Muscle of back (tissue), 13 donors: Measurements from ENCODE around the gene PIP5K1A. TPM values are rescaled to one million over a fixed set of nuclear protein-coding genes. Genes with fewer than 3 reads are reported as not detected.

Experiments
- DNase-seq, 3 donors: peaks; one replicate each; pipeline versions ENCODE4 v3.0.0 to v3.0.0-alpha.2; 2013
- long read RNA-seq, 9 donors: transcript quantifications; one replicate each; lab custom pipeline, GENCODE V29; 2026
- polyA plus RNA-seq, 10 donors: library from polyadenylated mRNA; unstranded; fragments of 120-200 nt; gene quantifications; one replicate each; pipeline ENCODE4 v1.2.1, GENCODE V29; 2013; ENCODE audit not compliant: insufficient read length in 10 of 10

Gene PIP5K1A, protein sequence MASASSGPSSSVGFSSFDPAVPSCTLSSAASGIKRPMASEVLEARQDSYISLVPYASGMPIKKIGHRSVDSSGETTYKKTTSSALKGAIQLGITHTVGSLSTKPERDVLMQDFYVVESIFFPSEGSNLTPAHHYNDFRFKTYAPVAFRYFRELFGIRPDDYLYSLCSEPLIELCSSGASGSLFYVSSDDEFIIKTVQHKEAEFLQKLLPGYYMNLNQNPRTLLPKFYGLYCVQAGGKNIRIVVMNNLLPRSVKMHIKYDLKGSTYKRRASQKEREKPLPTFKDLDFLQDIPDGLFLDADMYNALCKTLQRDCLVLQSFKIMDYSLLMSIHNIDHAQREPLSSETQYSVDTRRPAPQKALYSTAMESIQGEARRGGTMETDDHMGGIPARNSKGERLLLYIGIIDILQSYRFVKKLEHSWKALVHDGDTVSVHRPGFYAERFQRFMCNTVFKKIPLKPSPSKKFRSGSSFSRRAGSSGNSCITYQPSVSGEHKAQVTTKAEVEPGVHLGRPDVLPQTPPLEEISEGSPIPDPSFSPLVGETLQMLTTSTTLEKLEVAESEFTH
- 10 to 100 TPM; 31.2 to 50.0 (median 40.4) TPM for polyA plus RNA-seq
- long read RNA-seq, donor 1, partial matches to known transcripts, result 0 of 1 reads
- long read RNA-seq, donor 1, other reads (novel, unspliced or antisense), result 0 of 1 reads
- long read RNA-seq, donor 2, partial matches to known transcripts, result 0 of 4 reads
- long read RNA-seq, donor 2, other reads (novel, unspliced or antisense), result 0 of 4 reads
- long read RNA-seq, donor 3, result 0 reads
- long read RNA-seq, donor 4, partial matches to known transcripts, result 0 of 1 reads
- long read RNA-seq, donor 4, other reads (novel, unspliced or antisense), result 0 of 1 reads
- long read RNA-seq, donor 5, partial matches to known transcripts, result 27 of 30 reads
- long read RNA-seq, donor 5, other reads (novel, unspliced or antisense), result 0 of 30 reads
- long read RNA-seq, donor 6, partial matches to known transcripts, result 0 of 6 reads
- long read RNA-seq, donor 6, other reads (novel, unspliced or antisense), result 0 of 6 reads
- long read RNA-seq, donor 7, partial matches to known transcripts, result 0 of 5 reads
- long read RNA-seq, donor 7, other reads (novel, unspliced or antisense), result 0 of 5 reads
- long read RNA-seq, donor 8, transcript PIP5K1A-201 (15 exons, 3,767 nt), result major isoform, 5 of 8 reads
- long read RNA-seq, donor 8, partial matches to known transcripts, result 0 of 8 reads
- long read RNA-seq, donor 8, other reads (novel, unspliced or antisense), result 0 of 8 reads
- long read RNA-seq, donor 9, partial matches to known transcripts, result 0 of 1 reads
- long read RNA-seq, donor 9, other reads (novel, unspliced or antisense), result 0 of 1 reads

GRCh38 chr1:151198254-151199127, at the start of gene PIP5K1A:
TSS of gene PIP5K1A (plus strand) at chr1:151198552. CDS start at chr1:151198997, 445 bp downstream.
- DNase-seq, result peak; percentile 98 to 99 (median 98)

- peak in 1 of 3 donors; percentile 38 for DNase-seq
Measured at GRCh38 chr1:151156515-151156819, 41.9 kb upstream of the PIP5K1A start, which contains the start of gene TNFAIP8L2. TSS of gene TNFAIP8L2 (plus strand) at chr1:151156649. CDS start at chr1:151158698, 2,049 bp downstream.

GRCh38 chr1:151157067-151157531, 41.3 kb upstream of the PIP5K1A start:
- peak in 1 of 3 donors; percentile 23 for DNase-seq

DNA sequence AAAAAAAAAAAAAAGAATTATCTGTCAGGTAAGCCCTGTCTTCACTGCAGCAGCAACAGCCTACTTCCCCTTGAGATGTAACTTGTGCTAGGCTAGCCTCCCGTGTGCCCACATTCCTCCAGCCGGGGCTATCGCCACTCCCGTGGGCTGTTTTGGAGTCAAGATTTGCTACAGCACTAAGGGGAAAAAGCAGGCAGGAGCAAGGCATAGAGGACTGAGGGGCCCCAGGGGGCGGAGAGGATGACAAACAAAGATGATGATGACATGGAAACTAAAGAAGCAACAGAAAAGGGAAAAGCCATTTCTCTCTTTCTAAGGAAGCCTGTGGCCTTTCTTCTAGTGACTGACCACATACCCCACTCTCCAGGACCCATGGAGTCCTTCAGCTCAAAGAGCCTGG, 40.0 kb upstream of the PIP5K1A start:
- DNase-seq, result no peak

GRCh38 chr1:151158751-151159251, 39.6 kb upstream of the PIP5K1A start:
- DNase-seq, result no peak

DNA sequence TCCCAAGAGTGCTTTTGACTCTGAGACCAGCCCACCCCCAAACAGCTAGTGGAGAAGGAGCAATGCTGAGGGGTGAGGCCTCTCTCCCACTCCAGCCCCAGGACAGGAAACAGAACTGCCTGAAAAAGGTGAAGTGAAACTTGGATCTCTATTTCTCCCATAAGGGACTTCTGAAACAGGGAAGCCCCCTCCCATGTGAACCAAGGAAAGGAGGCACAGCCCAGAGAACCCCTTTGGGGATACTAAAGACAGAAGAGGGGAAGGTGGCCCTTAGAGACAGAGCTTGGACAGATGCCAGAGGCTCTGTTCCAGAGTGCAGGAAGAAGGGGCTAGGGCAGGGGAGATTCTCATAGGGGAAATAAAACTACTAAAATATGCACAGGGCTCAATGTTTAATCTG, 39.0 kb upstream of the PIP5K1A start:
- DNase-seq, result peak in 1 of 3 donors; percentile 29

GRCh38 chr1:151164732-151165280, 33.5 kb upstream of the PIP5K1A start:
- no peak for DNase-seq

DNA sequence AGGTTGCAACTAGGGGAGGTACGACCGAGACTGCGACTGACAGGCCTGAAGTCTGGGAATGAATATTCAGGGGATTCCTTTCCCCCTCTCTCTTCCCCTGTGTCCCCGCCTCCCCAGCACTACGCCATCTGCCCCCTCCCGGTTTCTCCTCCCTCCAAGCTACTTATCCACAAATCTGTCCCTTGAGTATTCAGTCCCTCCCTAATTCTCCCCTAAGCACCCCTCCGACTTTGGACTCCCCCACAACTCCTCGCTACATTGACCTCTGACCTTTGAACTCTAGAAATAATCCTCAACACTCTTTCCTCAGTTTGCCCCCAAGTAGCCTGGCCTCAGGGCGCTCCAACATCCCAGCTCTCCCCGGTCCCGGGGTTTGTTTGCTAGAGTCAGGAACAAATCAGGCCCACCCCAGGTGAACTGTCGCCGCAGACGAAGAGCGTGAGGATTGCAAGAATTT, 33.0 kb upstream of the PIP5K1A start:
- DNase-seq, result peak in 2 of 3 donors; percentile 57 to 70

DNA sequence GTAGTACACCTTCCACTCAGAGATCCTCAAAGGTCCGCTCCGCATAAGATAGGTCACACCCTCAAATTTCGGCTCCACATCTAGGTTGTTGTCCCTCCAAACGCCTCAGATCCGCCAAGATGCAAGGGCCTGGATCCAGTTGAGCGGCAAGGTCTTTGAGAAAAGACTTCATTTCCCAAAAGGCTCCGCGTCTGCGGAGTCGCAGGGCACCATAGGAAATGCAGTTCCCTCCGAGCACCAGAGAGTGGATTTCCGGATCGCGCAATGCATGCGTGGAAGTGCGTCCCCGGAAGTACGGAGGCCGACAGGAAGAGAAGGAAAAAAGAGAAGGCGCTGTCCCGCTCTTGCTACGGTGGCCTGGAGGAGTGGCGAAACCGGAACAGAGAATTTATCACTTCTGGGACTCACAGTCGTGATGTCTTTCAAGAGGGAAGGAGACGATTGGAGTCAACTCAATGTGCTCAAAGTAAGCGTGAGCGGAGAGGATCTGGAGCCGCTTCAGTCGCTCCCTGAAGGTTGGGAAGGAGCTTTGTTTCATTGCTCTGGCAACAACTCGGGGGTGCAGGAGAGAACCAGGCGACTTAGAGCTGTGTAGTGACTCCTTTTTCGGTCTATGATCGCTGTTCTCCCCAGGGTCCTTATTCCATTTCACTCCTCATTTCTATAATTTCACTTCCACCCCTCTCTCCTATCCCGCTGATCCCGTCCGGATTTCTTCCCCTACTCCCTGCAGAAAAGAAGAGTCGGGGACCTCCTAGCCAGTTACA, 32.4 kb upstream of the PIP5K1A start, which contains the start of the genes LYSMD1 and SCNM1:
Gene LYSMD1, minus strand, starts transcription at position 165 of the 767 bp plus-strand sequence. CDS start 644 bp downstream, outside the sequence.
Gene SCNM1, plus strand, starts transcription at position 407 of the 767 bp plus-strand sequence. Its CDS starts 9 bp downstream, at position 416.
- DNase-seq, result peak; percentile 99 to 100 (median 99)

- no peak for DNase-seq
Measured at GRCh38 chr1:151166505-151166956, 31.8 kb upstream of the PIP5K1A start.

GRCh38 chr1:151167116-151167515, 31.2 kb upstream of the PIP5K1A start:
- no peak for DNase-seq

DNA sequence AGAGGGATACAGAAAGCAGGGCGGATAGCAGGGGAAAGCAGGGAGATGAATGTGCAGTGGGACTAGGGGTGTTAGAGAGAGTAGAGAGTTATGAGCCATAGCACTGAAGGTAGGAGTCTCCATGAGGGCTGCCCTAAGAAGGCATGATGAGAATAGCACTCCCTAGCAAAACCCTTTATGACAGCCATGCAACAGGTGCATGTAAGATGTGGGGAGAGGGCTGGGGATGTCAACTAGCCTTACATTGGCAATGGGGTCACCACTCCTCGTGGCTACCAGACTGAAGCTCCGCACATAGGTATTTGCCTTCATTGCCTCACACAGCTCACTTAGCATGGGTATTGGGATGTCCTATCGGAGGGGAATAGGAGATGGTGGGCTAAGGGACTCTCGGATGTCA, 27.2 kb upstream of the PIP5K1A start:
- no peak for DNase-seq

- DNase-seq, result peak; percentile 57 to 75 (median 68)
Measured at GRCh38 chr1:151175041-151175741, 23.2 kb upstream of the PIP5K1A start.

- no peak for DNase-seq
Measured at GRCh38 chr1:151175863-151176262, 22.5 kb upstream of the PIP5K1A start, which contains the start of gene TMOD4. TSS of gene TMOD4 (minus strand) at chr1:151175981. CDS start at chr1:151174875, 1,106 bp downstream.

DNA sequence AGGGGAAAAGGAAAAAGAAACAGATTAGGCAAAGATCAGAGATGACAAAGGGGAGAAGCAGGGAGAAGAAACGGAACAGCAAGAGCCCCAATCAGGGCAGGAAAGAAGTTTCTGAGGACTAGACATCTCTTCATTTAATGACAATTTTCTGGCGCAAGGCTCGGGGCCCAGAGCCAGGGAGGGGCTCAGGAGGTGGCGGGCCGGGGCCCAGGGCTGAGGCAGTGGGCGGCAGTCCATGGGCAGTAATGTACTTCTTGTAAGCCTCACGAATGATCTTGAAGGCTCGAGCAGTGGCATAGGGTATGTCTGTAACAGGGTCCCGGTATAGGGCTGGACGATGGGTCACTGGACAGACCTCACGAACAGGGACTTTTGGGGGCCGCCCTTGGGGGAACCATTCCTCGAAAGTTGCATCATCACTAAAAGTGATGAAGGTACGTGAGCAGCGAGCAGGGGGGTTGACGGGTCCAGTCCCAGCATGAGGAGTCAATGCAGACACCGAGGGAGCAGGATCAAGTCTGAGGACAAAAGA, 21.8 kb upstream of the PIP5K1A start:
- no peak for DNase-seq

GRCh38 chr1:151184211-151184610, 14.1 kb upstream of the PIP5K1A start:
- DNase-seq, result no peak

DNA sequence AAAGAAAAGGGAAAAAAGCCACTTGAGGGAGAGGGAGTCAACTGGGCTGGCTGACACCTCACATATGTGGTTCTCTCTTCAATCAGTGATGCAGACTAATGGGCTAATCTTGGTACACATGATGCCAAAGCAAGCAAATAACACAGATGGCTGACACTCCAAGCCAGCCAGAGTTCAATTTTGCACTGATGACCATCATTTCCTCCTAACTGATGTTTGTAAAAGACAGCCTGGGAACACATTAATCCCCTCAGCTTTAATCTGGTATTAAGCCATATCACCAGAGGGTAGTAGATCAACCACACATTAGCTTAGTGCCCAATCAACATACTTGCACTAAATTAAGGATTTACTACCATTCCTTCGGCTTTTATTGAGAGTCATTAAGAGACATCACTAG, 11.1 kb upstream of the PIP5K1A start:
- DNase-seq, result no peak
